ENCODE measurements around the gene ASTN2.

ASTN2 gene

GRCh38 chr9:116378873-116379272 lies 1036.0 kb downstream of the ASTN2 start:
- ATAC-seq (no peak), DNase-seq (no peak)

GRCh38 chr9:116377179-116377798 lies 1037.6 kb downstream of the ASTN2 start:
- DNase-seq (no peak), ATAC-seq (no peak)

Measured in stimulated activated naive CD8-positive, alpha-beta T cell treated with anti-CD3 and anti-CD28 coated beads, Interleukin-15, Interleukin-2, amounts not matched to agents 100 U/mL and 50 U/mL, for 24 hours (primary cell).